H9 (cell line): ENCODE data around the gene SLC12A8. TPM values are rescaled to one million over a fixed set of nuclear protein-coding genes. Genes with fewer than 3 reads are reported as not detected.

Experiments
- DNase-seq: peaks from one replicate; pipeline ENCODE4 v3.0.0-alpha.2; 2017
- H2AFZ ChIP-seq: one replicate; pipeline ENCODE4 v1.6.1; 2013; ENCODE audit warnings: mild to moderate bottlenecking, low read length, control low read depth, moderate library complexity
- H2AK5ac ChIP-seq: 2 replicates; pipeline ENCODE4 v1.6.1; 2013; ENCODE audit warnings: low read length, control low read depth, mixed read lengths; ENCODE audit not compliant: insufficient read length
- H2BK120ac ChIP-seq: one replicate; pipeline ENCODE4 v1.6.1; 2013; ENCODE audit warnings: low read depth, mild to moderate bottlenecking, low read length, control low read depth, inconsistent platforms; ENCODE audit not compliant: poor library complexity, severe bottlenecking
- H2BK12ac ChIP-seq: 2 replicates; pipeline ENCODE4 v1.6.1; 2013; ENCODE audit warnings: low read length, control low read depth, mixed read lengths, low read depth; ENCODE audit not compliant: insufficient read length
- H2BK15ac ChIP-seq: 2 replicates; pipeline ENCODE4 v1.6.1; 2013; ENCODE audit warnings: low read depth, low read length, control low read depth
- H2BK20ac ChIP-seq: one replicate; pipeline ENCODE4 v1.6.1; 2013; ENCODE audit warnings: low read depth, mild to moderate bottlenecking, low read length, control low read depth, inconsistent platforms; ENCODE audit not compliant: poor library complexity, severe bottlenecking
- H2BK5ac ChIP-seq: 2 replicates; pipeline ENCODE4 v1.6.1; 2013; ENCODE audit warnings: low read length, control low read depth, mixed read lengths; ENCODE audit not compliant: insufficient read length
- H3K14ac ChIP-seq: 2 replicates; pipeline ENCODE4 v1.6.1; 2013; ENCODE audit warnings: low read length, control low read depth; ENCODE audit not compliant: insufficient read depth
- H3K18ac ChIP-seq: 2 replicates; pipeline ENCODE4 v1.6.1; 2013; ENCODE audit warnings: low read depth, mild to moderate bottlenecking, mixed read lengths, low read length, control low read depth; ENCODE audit not compliant: insufficient read length
- H3K23ac ChIP-seq: 2 replicates; pipeline ENCODE4 v1.6.1; 2013; ENCODE audit warnings: low read length, control low read depth, mixed read lengths, low read depth; ENCODE audit not compliant: insufficient read length
- H3K23me2 ChIP-seq: 2 replicates; pipeline ENCODE4 v1.6.1; 2013; ENCODE audit warnings: low read depth, mild to moderate bottlenecking, mixed read lengths, low read length, control low read depth; ENCODE audit not compliant: insufficient read length, poor library complexity, severe bottlenecking
- H3K27ac ChIP-seq: 2 replicates; pipeline ENCODE4 v1.5.1; 2013; ENCODE audit warnings: low read length, control low read depth, mixed read lengths, low read depth; ENCODE audit not compliant: insufficient read length
- H3K27me3 ChIP-seq: 2 replicates; pipeline ENCODE4 v1.6.1; 2013; ENCODE audit warnings: low read length, control low read depth, inconsistent platforms; ENCODE audit not compliant: insufficient read depth
- H3K4ac ChIP-seq: 2 replicates; pipeline ENCODE4 v1.6.1; 2013; ENCODE audit warnings: low read depth, mild to moderate bottlenecking, control low read depth, inconsistent platforms, low read length, moderate library complexity
- H3K4me1 ChIP-seq: 2 replicates; pipeline ENCODE4 v1.6.1; 2013; ENCODE audit warnings: low read length, control low read depth, inconsistent platforms; ENCODE audit not compliant: insufficient read depth
- H3K4me2 ChIP-seq: 2 replicates; pipeline ENCODE4 v1.6.1; 2013; ENCODE audit warnings: low read length, control low read depth, mixed read lengths; ENCODE audit not compliant: insufficient read length, insufficient read depth
- H3K56ac ChIP-seq: 2 replicates; pipeline ENCODE4 v1.6.1; 2013; ENCODE audit warnings: low read depth, mild to moderate bottlenecking, mixed read lengths, low read length, control low read depth; ENCODE audit not compliant: insufficient read length
- H3K79me1 ChIP-seq: 2 replicates; pipeline ENCODE4 v1.6.1; 2013; ENCODE audit warnings: low read depth, mild to moderate bottlenecking, moderate library complexity, low read length, control low read depth, inconsistent platforms; ENCODE audit not compliant: insufficient read depth, poor library complexity, severe bottlenecking
- H3K79me2 ChIP-seq: 2 replicates; pipeline ENCODE4 v1.6.1; 2013; ENCODE audit warnings: low read length, control low read depth, inconsistent platforms; ENCODE audit not compliant: insufficient read depth
- H3K9ac ChIP-seq: 2 replicates; pipeline ENCODE4 v1.6.1; 2013; ENCODE audit warnings: low read length, control low read depth, mixed read lengths; ENCODE audit not compliant: insufficient read length; ENCODE audit errors: extremely low read depth
- H3K9me3 ChIP-seq: one replicate; pipeline ENCODE4 v1.6.1; 2013; ENCODE audit warnings: low read depth, low read length, inconsistent platforms; ENCODE audit not compliant: control insufficient read depth
- H3T11ph ChIP-seq: one replicate; pipeline ENCODE4 v1.6.1; 2013; ENCODE audit warnings: mild to moderate bottlenecking, low read length, control low read depth, inconsistent platforms
- H4K20me1 ChIP-seq: one replicate; pipeline ENCODE4 v1.6.1; 2013; ENCODE audit not compliant: control insufficient read depth, insufficient read length, insufficient read depth
- H4K5ac ChIP-seq: 2 replicates; pipeline ENCODE4 v1.6.1; 2013; ENCODE audit warnings: low read depth, mild to moderate bottlenecking, mixed read lengths, low read length, control low read depth; ENCODE audit not compliant: insufficient read length
- H4K8ac ChIP-seq: replicated peaks from 2 replicates; pipeline ENCODE4 v1.6.1; 2013; ENCODE audit warnings: low read length, control low read depth, mixed read lengths, low read depth; ENCODE audit not compliant: insufficient read length
- H4K91ac ChIP-seq: 2 replicates; pipeline ENCODE4 v1.6.1; 2013; ENCODE audit warnings: low read depth, mild to moderate bottlenecking, moderate library complexity, mixed read lengths, low read length, control low read depth; ENCODE audit not compliant: insufficient read length
- H3K27ac Mint-ChIP-seq, 3 experiments: 2 replicates in 2 of 3; 3 replicates in 1 of 3; pipeline ENCODE4 v1.8.0; 2020 to 2021; ENCODE audit warnings: mixed read lengths in 3 of 3, mild to moderate bottlenecking in 1 of 3, moderate library complexity in 1 of 3
- H3K27me3 Mint-ChIP-seq: 2 replicates; pipeline ENCODE4 v1.8.0; 2021; ENCODE audit warnings: low read depth, mild to moderate bottlenecking, moderate library complexity, mixed read lengths
- H3K36me3 Mint-ChIP-seq, 3 experiments: 2 replicates in 2 of 3; 3 replicates in 1 of 3; pipeline ENCODE4 v1.8.0; 2020 to 2021; ENCODE audit warnings: low read depth in 3 of 3, mixed read lengths in 3 of 3; ENCODE audit not compliant: insufficient read depth in 1 of 3
- H3K4me1 Mint-ChIP-seq, 2 experiments: 2 replicates each; pipeline ENCODE4 v1.8.0; 2020; ENCODE audit warnings: mixed read lengths in 2 of 2
- H3K4me3 Mint-ChIP-seq, 2 experiments: 2 replicates in 1 of 2; 3 replicates in 1 of 2; pipeline ENCODE4 v1.8.0; 2020 to 2021; ENCODE audit warnings: mild to moderate bottlenecking in 2 of 2, mixed read lengths in 2 of 2, moderate library complexity in 1 of 2
- H3K9me3 Mint-ChIP-seq, 2 experiments: 2 replicates in 1 of 2; 3 replicates in 1 of 2; pipeline ENCODE4 v1.8.0; 2020; ENCODE audit warnings: mild to moderate bottlenecking in 2 of 2, mixed read lengths in 2 of 2, moderate library complexity in 1 of 2
- WGBS: extraction: QIAGEN DNeasy Blood & Tissue Kit; methylation state at CpG from one replicate; pipeline ENCODE4 v1.1.7; 2013; ENCODE audit warnings: missing lambda C conversion rate, low lambda C conversion rate, mixed read lengths; ENCODE audit not compliant: insufficient read length; ENCODE audit errors: extremely low coverage; 5-methylcytosine and 5-hydroxymethylcytosine counted together
- total RNA-seq: library from RNA; stranded (reverse); gene quantifications from 2 replicates; pipeline ENCODE4 v1.2.1, GENCODE V29; 2021
- TF ChIP-seq, protein P1 (sequence below): fragments of 200-600 bp; sonication (generic); conservative IDR thresholded peaks from 3 replicates; pipeline ENCODE4 v1.8.0; 2021; ENCODE audit warnings: antibody characterized with exemption, mild to moderate bottlenecking

The SLC12A8 gene
- total RNA-seq, 1 experiment from 2014 or later: 8.2 TPM

DNA sequence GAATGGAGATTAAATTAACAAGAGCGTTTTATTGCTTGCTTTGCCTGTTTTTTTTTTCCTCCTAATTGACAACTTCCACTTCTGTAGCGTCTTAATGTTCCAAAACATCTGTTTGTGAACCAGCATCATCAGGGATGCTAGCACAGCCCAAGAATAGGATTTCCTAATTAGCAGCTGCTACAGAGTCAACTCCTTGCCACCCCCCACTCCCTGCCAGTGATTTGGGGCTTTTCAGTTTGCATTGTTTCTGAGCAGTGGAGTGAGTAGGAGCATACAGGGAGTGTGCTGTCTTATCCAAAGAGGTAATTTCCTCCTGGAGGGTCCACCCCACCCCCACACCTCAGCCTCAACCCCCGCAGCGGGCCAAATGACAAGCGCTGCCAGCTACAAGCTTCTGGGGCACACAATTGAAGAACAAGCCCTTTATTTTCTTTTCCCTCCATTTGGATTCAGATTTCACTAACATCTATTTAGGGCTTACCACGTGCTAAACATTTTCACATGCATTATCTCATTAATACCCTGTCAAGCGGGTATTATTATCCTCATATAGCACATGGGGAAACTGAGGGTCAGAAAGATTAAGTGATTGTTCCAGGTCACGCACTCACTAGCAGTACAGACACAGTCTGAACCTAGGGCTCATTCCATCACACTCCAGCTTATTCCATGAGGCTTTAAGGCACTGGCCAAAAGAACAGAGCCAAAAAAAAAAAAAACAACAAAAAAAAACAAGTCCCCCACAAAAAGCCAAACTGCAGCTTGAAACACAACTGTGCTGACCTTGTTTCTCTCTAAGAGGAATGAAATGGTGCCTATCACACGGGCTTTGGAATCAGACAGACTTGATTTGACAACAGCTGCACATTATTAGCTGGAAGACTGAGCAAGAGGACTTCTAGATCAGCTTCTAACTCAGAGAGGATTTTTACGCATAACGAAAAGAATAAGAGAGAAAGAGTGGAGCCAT lies 173.1 kb downstream of the SLC12A8 start:
- Histone ChIP-seq H3K4ac (no peak overlapping the region), H3K4me1 (peaks cover 4% of the 10 kb centered on the region; the same call in 1 of the 2 replicates), H3K9ac (no peak overlapping the region), H2BK15ac (no peak overlapping the region), H3K79me1 (no peaks in the 10 kb centered on the region), H3T11ph (no peak overlapping the region), H3K23ac (no peak overlapping the region), H3K56ac (no peak overlapping the region), H4K8ac (no peak overlapping the region), H2BK5ac (no peak overlapping the region), H3K27ac (no peak overlapping the region), H3K18ac (no peak overlapping the region), H2BK120ac (no peak overlapping the region), H2BK12ac (no peak overlapping the region), H2AFZ (no peak overlapping the region), H3K14ac (no peak overlapping the region; the same call in 1 of the 2 replicates), H4K91ac (no peak overlapping the region), H4K20me1 (no peaks in the 10 kb centered on the region), H3K23me2 (no peaks in the 10 kb centered on the region), H4K5ac (no peak overlapping the region), H3K4me2 (no peak overlapping the region), H2BK20ac (no peak overlapping the region), H2AK5ac (no peak overlapping the region), H3K9me3 (no peaks in the 10 kb centered on the region), H3K79me2 (no peaks in the 10 kb centered on the region; the same call in 1 of the 2 replicates), H3K27me3 (no peaks in the 10 kb centered on the region)
- peaks cover 6 to 13% (median 12%) of the 10 kb centered on the region in 3 experiments for H3K36me3 Mint-ChIP-seq
- H3K27me3 Mint-ChIP-seq: no peaks in the 10 kb centered on the region; the same call in 1 of the 2 replicates
- DNase-seq: no peak
- no CpG with 5 or more reads among the region's 11 CpGs for WGBS
- TF ChIP-seq, protein P1, sequence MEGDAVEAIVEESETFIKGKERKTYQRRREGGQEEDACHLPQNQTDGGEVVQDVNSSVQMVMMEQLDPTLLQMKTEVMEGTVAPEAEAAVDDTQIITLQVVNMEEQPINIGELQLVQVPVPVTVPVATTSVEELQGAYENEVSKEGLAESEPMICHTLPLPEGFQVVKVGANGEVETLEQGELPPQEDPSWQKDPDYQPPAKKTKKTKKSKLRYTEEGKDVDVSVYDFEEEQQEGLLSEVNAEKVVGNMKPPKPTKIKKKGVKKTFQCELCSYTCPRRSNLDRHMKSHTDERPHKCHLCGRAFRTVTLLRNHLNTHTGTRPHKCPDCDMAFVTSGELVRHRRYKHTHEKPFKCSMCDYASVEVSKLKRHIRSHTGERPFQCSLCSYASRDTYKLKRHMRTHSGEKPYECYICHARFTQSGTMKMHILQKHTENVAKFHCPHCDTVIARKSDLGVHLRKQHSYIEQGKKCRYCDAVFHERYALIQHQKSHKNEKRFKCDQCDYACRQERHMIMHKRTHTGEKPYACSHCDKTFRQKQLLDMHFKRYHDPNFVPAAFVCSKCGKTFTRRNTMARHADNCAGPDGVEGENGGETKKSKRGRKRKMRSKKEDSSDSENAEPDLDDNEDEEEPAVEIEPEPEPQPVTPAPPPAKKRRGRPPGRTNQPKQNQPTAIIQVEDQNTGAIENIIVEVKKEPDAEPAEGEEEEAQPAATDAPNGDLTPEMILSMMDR: no peak
- H3K4me3 Mint-ChIP-seq: no peak overlapping the region; a peak in 1 of 5 replicates
- H3K9me3 Mint-ChIP-seq: peaks cover 9 to 15% of the 10 kb centered on the region in 2 experiments
- peak overlapping the region in 1 of 3 experiments; percentile 30; a peak in 1 of 7 replicates for H3K27ac Mint-ChIP-seq
- peaks cover 26 to 38% of the 10 kb centered on the region in 2 experiments for H3K4me1 Mint-ChIP-seq
